GM21576 (cell line): Measurements from ENCODE around the gene SLC30A5.
"Not testable (repeated sequence)": the region's sequence is repeated elsewhere in the genome, so short reads cannot be mapped to it uniquely, and the experiment has no call there.

ENCODE experiments used
- ATAC-seq: cut with Tn5 transposase; IDR thresholded peaks from one replicate; pipeline ENCODE4 v1.9.1; 2021; ENCODE audit warnings: mild to moderate bottlenecking, moderate library complexity; ENCODE audit not compliant: unreplicated experiment

SLC30A5 gene

GRCh38 chr5:69103521-69103920, 9.7 kb downstream of the SLC30A5 start:
- ATAC-seq: no peak

- peak; percentile 90 for ATAC-seq
Measured at GRCh38 chr5:69105996-69106906, 12.4 kb downstream of the SLC30A5 start.

GRCh38 chr5:69108367-69108766, 14.6 kb downstream of the SLC30A5 start:
- ATAC-seq: not testable (repeated sequence)

- no peak for ATAC-seq
Measured at GRCh38 chr5:69113851-69114250, 20.0 kb downstream of the SLC30A5 start.

GRCh38 chr5:69115526-69115925, 21.7 kb downstream of the SLC30A5 start:
- no peak for ATAC-seq

GRCh38 chr5:69129413-69129812, 35.6 kb downstream of the SLC30A5 start:
- ATAC-seq: no peak

- ATAC-seq: no peak
Measured at GRCh38 chr5:69130241-69130640, 36.4 kb downstream of the SLC30A5 start.

- ATAC-seq: no peak
Measured at GRCh38 chr5:69131304-69131703, 37.5 kb downstream of the SLC30A5 start.

- no peak for ATAC-seq
Measured at GRCh38 chr5:69134126-69134525, 40.3 kb downstream of the SLC30A5 start.

- ATAC-seq: peak; percentile 93
Measured at GRCh38 chr5:69136293-69136692, 42.5 kb downstream of the SLC30A5 start.

- not testable (repeated sequence) for ATAC-seq
Measured at GRCh38 chr5:69137208-69137607, 43.4 kb downstream of the SLC30A5 start.

- no peak for ATAC-seq
Measured at GRCh38 chr5:69137807-69138206, 44.0 kb downstream of the SLC30A5 start.

GRCh38 chr5:69138766-69139165, 45.0 kb downstream of the SLC30A5 start:
- no peak for ATAC-seq

GRCh38 chr5:69140239-69140638, 46.4 kb downstream of the SLC30A5 start:
- ATAC-seq: not testable (repeated sequence)

- no peak for ATAC-seq
Measured at GRCh38 chr5:69140827-69141226, 47.0 kb downstream of the SLC30A5 start.

GRCh38 chr5:69148576-69148975, 54.8 kb downstream of the SLC30A5 start:
- ATAC-seq: not testable (repeated sequence)

- ATAC-seq: no peak
Measured at GRCh38 chr5:69148981-69149675, 55.3 kb downstream of the SLC30A5 start.

GRCh38 chr5:69149676-69150010, 55.8 kb downstream of the SLC30A5 start:
- ATAC-seq: no peak

- ATAC-seq: no peak
Measured at GRCh38 chr5:69152731-69153130, 58.9 kb downstream of the SLC30A5 start.

GRCh38 chr5:69156456-69156855, 62.6 kb downstream of the SLC30A5 start:
- no peak for ATAC-seq

GRCh38 chr5:69158039-69158438, 64.2 kb downstream of the SLC30A5 start:
- no peak for ATAC-seq

GRCh38 chr5:69160651-69161050, 66.8 kb downstream of the SLC30A5 start:
- ATAC-seq: no peak
